NT2/D1 (cell line): ENCODE measurements around the gene CST11.

Experiments used
- SUZ12 ChIP-seq: IDR thresholded peaks from 2 replicates; pipeline ENCODE4 v1.6.1; 2011; ENCODE audit not compliant: insufficient read length, insufficient read depth; ENCODE audit errors: extremely low read depth
- YY1 ChIP-seq: IDR thresholded peaks from 2 replicates; pipeline ENCODE4 v1.6.1; 2011; ENCODE audit not compliant: insufficient read length, insufficient read depth
- ZNF274 ChIP-seq: IDR thresholded peaks from 2 replicates; pipeline ENCODE4 v1.6.1; 2011; ENCODE audit warnings: mild to moderate bottlenecking, low read depth, low read length

- TF ChIP-seq YY1 (no peak), ZNF274 (no peak), SUZ12 (no peak)
Measured at GRCh38 chr20:23403751-23404150, 48.9 kb downstream of the CST11 start.
